Right atrium auricular region (tissue), 2 donors: Measurements from ENCODE around the gene CD47. TPM values are rescaled to one million over a fixed set of nuclear protein-coding genes. Genes with fewer than 3 reads are reported as not detected.

Experiments used
- DNase-seq: peaks from one replicate; pipeline ENCODE4 v3.0.0-alpha.2; 2019; ENCODE audit warnings: low spot score
- H3K27ac ChIP-seq, 2 donors: fragments of 200-600 bp; sonication (generic); 1 replicate in 1 of 2; 2 replicates in 1 of 2; pipeline ENCODE4 v1.5.1; 2016 to 2019
- H3K27me3 ChIP-seq, 2 donors: fragments of 200-600 bp; sonication (generic); one replicate each; pipeline versions ENCODE4 v1.5.1 to v1.6.0; 2017 to 2019
- H3K36me3 ChIP-seq: fragments of 200-600 bp; sonication (generic); one replicate; pipeline ENCODE4 v1.5.1; 2016
- H3K4me1 ChIP-seq, 2 donors: fragments of 200-600 bp; sonication (generic); one replicate each; pipeline versions ENCODE4 v1.5.1 to v1.6.0; 2017 to 2019
- H3K4me3 ChIP-seq, 2 donors: fragments of 200-600 bp; sonication (generic); 1 replicate in 1 of 2; 2 replicates in 1 of 2; pipeline ENCODE4 v1.5.1; 2017 to 2019; ENCODE audit warnings: mild to moderate bottlenecking in 1 of 2, moderate library complexity in 1 of 2
- H3K9me3 ChIP-seq, 2 donors: fragments of 200-600 bp; sonication (generic); one replicate each; pipeline ENCODE4 v1.5.1; 2019
- total RNA-seq, 2 donors: library from RNA; depleted of rRNA; stranded (reverse); fragments of >200 nt; gene quantifications; one replicate each; pipeline ENCODE4 v1.1.0, GENCODE V29; 2016
- TF ChIP-seq, protein P1 (sequence below), 2 donors: fragments of 200-600 bp; sonication (generic); IDR thresholded peaks; one replicate each; pipeline ENCODE4 v1.5.1; 2019; ENCODE audit warnings: antibody characterized with exemption in 2 of 2

The CD47 gene
- total RNA-seq, 2 donors from 2014 or later = 52.1 to 92.2 TPM

DNA sequence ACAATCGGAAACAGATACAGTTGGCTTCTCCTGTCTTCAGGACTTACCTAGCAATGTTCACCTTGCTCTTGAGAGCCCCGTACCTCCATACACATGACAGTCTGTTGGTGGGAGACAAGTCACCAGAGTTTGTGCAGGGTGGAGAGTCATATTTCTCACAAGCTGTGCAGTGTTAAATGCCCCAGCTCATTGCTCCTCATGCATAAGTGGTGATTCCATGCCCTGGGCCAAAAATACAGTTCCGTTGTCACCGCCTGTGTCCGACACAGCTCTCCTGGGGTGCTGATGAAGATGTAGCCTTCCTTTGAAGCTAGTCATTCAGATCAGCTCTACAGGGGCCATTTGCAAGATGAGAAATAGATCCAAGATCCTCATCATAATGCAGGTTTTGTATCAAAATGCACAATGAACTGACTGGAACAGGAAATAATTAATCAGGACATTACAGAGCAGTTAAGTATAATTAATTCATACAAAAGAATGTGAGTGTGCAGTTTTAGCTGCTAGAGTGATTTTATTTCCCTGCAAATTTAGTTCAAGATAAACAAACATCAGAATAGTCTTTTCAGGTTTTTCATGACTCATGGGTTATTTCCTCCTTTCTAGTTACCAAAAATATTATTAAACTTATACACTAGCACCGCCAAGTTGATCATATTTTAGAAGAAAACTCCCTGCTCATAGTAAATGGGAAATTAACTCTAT lies 66.5 kb downstream of the CD47 start:
- TF ChIP-seq, protein P1, sequence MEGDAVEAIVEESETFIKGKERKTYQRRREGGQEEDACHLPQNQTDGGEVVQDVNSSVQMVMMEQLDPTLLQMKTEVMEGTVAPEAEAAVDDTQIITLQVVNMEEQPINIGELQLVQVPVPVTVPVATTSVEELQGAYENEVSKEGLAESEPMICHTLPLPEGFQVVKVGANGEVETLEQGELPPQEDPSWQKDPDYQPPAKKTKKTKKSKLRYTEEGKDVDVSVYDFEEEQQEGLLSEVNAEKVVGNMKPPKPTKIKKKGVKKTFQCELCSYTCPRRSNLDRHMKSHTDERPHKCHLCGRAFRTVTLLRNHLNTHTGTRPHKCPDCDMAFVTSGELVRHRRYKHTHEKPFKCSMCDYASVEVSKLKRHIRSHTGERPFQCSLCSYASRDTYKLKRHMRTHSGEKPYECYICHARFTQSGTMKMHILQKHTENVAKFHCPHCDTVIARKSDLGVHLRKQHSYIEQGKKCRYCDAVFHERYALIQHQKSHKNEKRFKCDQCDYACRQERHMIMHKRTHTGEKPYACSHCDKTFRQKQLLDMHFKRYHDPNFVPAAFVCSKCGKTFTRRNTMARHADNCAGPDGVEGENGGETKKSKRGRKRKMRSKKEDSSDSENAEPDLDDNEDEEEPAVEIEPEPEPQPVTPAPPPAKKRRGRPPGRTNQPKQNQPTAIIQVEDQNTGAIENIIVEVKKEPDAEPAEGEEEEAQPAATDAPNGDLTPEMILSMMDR (IDR thresholded peaks at IDR 0.05) = no peak
- Histone ChIP-seq H3K9me3 (no peaks in the 10 kb centered on the region), H3K4me3 (no peak overlapping the region), H3K36me3 (no peaks in the 10 kb centered on the region), H3K27me3 (no peaks in the 10 kb centered on the region), H3K4me1 (peaks cover 0 to 14% of the 10 kb centered on the region in 2 donors), H3K27ac (no peak overlapping the region)
- DNase-seq = no peak

GRCh38 chr3:108022256-108023150 lies 68.3 kb downstream of the CD47 start:
- no peak overlapping the region for H3K4me3 ChIP-seq
- H3K27me3 ChIP-seq = no peaks in the 10 kb centered on the region
- no peaks in the 10 kb centered on the region for H3K36me3 ChIP-seq
- no peak for DNase-seq
- H3K4me1 ChIP-seq = peaks cover 0 to 14% of the 10 kb centered on the region in 2 donors
- H3K27ac ChIP-seq = no peak overlapping the region
- TF ChIP-seq, protein P1 (IDR thresholded peaks at IDR 0.05) = no peak
- no peaks in the 10 kb centered on the region for H3K9me3 ChIP-seq

GRCh38 chr3:108021533-108021932 lies 69.3 kb downstream of the CD47 start:
- no peaks in the 10 kb centered on the region for H3K27me3 ChIP-seq
- TF ChIP-seq, protein P1 (IDR thresholded peaks at IDR 0.05) = no peak

GRCh38 chr3:108021131-108021530 lies 69.7 kb downstream of the CD47 start:
- no peak overlapping the region for H3K27ac ChIP-seq
- no peaks in the 10 kb centered on the region for H3K27me3 ChIP-seq
- no peak overlapping the region for H3K4me3 ChIP-seq
- H3K36me3 ChIP-seq = no peaks in the 10 kb centered on the region
- TF ChIP-seq, protein P1 (IDR thresholded peaks at IDR 0.05) = no peak
- peaks cover 0 to 14% of the 10 kb centered on the region in 2 donors for H3K4me1 ChIP-seq
- DNase-seq = no peak
- no peaks in the 10 kb centered on the region for H3K9me3 ChIP-seq

More at GRCh38 chr3:108021533-108021932, 69.3 kb downstream of the CD47 start:
- Histone ChIP-seq H3K4me1 (peaks cover 0 to 14% of the 10 kb centered on the region in 2 donors), H3K4me3 (no peak overlapping the region), H3K9me3 (no peaks in the 10 kb centered on the region), H3K27ac (no peak overlapping the region), H3K36me3 (no peaks in the 10 kb centered on the region)
- no peak for DNase-seq

DNA sequence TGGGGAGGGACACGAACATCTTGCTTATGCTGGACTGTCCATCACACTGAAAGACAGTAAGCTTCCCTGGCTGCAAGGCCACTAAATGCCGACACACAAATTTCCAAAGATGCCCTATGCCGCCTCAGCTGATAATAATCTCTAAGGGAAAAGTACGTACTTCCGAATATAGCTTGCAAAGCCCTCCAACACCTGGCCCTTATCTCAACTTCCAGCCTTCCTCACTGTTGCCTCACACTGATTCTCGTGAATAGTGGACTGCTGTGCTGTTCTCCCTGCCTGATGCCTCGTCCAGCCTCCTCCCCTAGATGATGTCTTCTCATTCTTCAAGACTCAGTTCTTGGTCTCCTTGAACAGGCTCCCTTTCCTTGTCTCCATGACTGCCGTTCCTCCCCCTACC lies 72.3 kb downstream of the CD47 start:
- H3K36me3 ChIP-seq = no peaks in the 10 kb centered on the region
- no peak overlapping the region for H3K4me3 ChIP-seq
- no peak for DNase-seq
- TF ChIP-seq, protein P1 (IDR thresholded peaks at IDR 0.05) = no peak
- no peaks in the 10 kb centered on the region for H3K27me3 ChIP-seq
- peaks cover 0 to 14% of the 10 kb centered on the region in 2 donors for H3K4me1 ChIP-seq
- H3K9me3 ChIP-seq = no peaks in the 10 kb centered on the region
- no peak overlapping the region for H3K27ac ChIP-seq
